Umbilical cord (tissue), 2 donors: ENCODE data around the gene POLR2J. TPM values are rescaled to one million over a fixed set of nuclear protein-coding genes. Genes with fewer than 3 reads are reported as not detected.
"Not testable (repeated sequence)": the region's sequence is repeated elsewhere in the genome, so short reads cannot be mapped to it uniquely, and the experiment has no call there.

Source experiments
- DNase-seq: peaks from one replicate; pipeline ENCODE4 v3.0.0-alpha.2; 2015; ENCODE audit warnings: low spot score
- total RNA-seq: library from RNA; depleted of rRNA; stranded (reverse); fragments of >200 nt; gene quantifications from one replicate; pipeline ENCODE4 v1.2.3, GENCODE V29; 2014; ENCODE audit warnings: low replicate concordance; ENCODE audit not compliant: insufficient read depth

POLR2J gene
- total RNA-seq = 5.5 TPM

- DNase-seq = peak; percentile 91
Measured at GRCh38 chr7:102478314-102479208, at the start of gene POLR2J. POLR2J (minus strand) TSS chr7:102478922; CDS start chr7:102478860, 62 bp downstream.

GRCh38 chr7:102527822-102528793, 49.4 kb upstream of the POLR2J start:
- not testable (repeated sequence) for DNase-seq

- DNase-seq = not testable (repeated sequence)
Measured at GRCh38 chr7:102527182-102527581, 48.5 kb upstream of the POLR2J start.

- DNase-seq = not testable (repeated sequence)
Measured at GRCh38 chr7:102524803-102525202, 46.1 kb upstream of the POLR2J start.

GRCh38 chr7:102520797-102521196, 42.1 kb upstream of the POLR2J start:
- DNase-seq = not testable (repeated sequence)

- DNase-seq = not testable (repeated sequence)
Measured at GRCh38 chr7:102517550-102518147, 38.9 kb upstream of the POLR2J start, which contains the start of gene RASA4B. RASA4B (minus strand) TSS chr7:102517777; CDS start chr7:102517710, 67 bp downstream.

GRCh38 chr7:102516951-102517350, 38.2 kb upstream of the POLR2J start:
- DNase-seq = not testable (repeated sequence)

GRCh38 chr7:102515889-102516288, 37.2 kb upstream of the POLR2J start:
- DNase-seq = not testable (repeated sequence)

- DNase-seq = not testable (repeated sequence)
Measured at GRCh38 chr7:102514881-102515721, 36.4 kb upstream of the POLR2J start.

- peak; percentile 86 for DNase-seq
Measured at GRCh38 chr7:102512642-102513221, 34.0 kb upstream of the POLR2J start.

GRCh38 chr7:102511860-102512522, 33.3 kb upstream of the POLR2J start:
- not testable (repeated sequence) for DNase-seq

- not testable (repeated sequence) for DNase-seq
Measured at GRCh38 chr7:102510575-102510974, 31.9 kb upstream of the POLR2J start.

GRCh38 chr7:102507410-102508088, 28.8 kb upstream of the POLR2J start:
- DNase-seq = not testable (repeated sequence)

- not testable (repeated sequence) for DNase-seq
Measured at GRCh38 chr7:102505298-102506185, 26.8 kb upstream of the POLR2J start.

- DNase-seq = not testable (repeated sequence)
Measured at GRCh38 chr7:102503141-102503540, 24.4 kb upstream of the POLR2J start.

- DNase-seq = not testable (repeated sequence)
Measured at GRCh38 chr7:102498321-102498720, 19.6 kb upstream of the POLR2J start.

GRCh38 chr7:102497308-102497707, 18.6 kb upstream of the POLR2J start:
- not testable (repeated sequence) for DNase-seq

- not testable (repeated sequence) for DNase-seq
Measured at GRCh38 chr7:102496861-102497260, 18.1 kb upstream of the POLR2J start.
